ENCODE measurements around the gene CEACAM20.

GRCh38 chr19:44566984-44567383 is 37.5 kb upstream of the CEACAM20 start:
- TF ChIP-seq GATA1 (IDR thresholded peaks at IDR 0.05; ENCODE audit: low read depth, low read length): no peak
- no peak for TF ChIP-seq POLR2A (IDR thresholded peaks at IDR 0.05; ENCODE audit: low read length)

Data from erythroblast (primary cell).